ENCODE results near the gene NUDCD3.

NUDCD3 gene

GRCh38 chr7:44490351-44491200, at the start of gene NUDCD3:
NUDCD3 (minus strand) TSS chr7:44490658; CDS start chr7:44490600, 58 bp downstream.
- peaks cover 38% of the 10 kb centered on the region for H3K4me1 ChIP-seq (ENCODE audit: control insufficient read depth, insufficient read depth, low read length)
- peak; percentile 91 for DNase-seq (ENCODE audit: low read depth)
- H3K4me3 ChIP-seq (ENCODE audit: low read length), result peak within 1 kb of the TSS; percentile 97
- H3K36me3 ChIP-seq (ENCODE audit: control insufficient read depth, insufficient read depth, low read length, severe bottlenecking), result no peaks in the 10 kb centered on the region
- no peaks in the 10 kb centered on the region for H3K9me3 ChIP-seq (ENCODE audit: control insufficient read depth, low read length)
- H3K27me3 ChIP-seq (replicated peaks; ENCODE audit: control insufficient read depth, insufficient read depth, low read length), result no peaks in the 10 kb centered on the region
- peak within 1 kb of the TSS; percentile 95 for H3K9ac ChIP-seq (ENCODE audit: low read length)

DNA sequence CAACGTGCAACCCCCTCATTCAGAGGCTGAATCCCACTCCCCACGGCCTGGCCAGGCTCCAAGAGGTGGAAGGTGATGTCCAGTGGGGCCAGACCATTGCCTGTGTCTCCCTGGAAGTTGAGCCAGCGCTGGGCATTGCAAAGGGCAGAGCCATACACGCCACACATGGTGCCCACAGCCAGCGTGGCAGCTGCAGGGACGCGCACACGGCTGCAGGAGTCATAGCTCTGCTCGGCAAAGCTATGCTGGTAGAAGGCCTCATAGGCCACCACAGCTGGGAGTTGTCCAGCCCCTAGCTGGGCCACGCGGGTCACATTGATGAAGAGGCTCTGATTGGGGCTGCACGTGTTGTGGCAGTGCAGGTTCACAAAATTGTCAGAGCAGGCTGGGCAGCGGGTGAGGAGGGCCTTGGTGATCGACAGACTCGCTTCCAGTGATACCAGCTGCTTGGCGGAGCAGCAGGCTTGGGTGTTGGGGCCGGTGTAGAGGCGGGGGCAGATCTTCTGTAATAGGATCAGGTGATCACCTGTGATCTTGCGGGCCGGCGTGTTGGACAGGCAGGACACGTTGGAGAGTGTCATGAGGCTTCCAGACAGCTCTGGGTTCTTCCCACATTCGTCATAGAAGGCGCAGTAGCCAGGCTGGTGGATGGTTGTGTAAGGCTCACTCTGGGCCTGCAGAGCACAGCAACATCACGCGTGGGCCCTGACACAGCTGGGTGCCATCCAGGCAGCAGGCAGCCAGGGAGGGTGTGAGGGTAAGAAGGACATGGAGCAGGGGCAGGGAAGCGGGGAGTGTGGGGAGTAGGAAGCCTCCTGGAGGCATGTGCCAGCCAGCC, 49.4 kb upstream of the NUDCD3 start:
- H3K27me3 ChIP-seq (replicated peaks; ENCODE audit: control insufficient read depth, insufficient read depth, low read length), result peaks cover 2% of the 10 kb centered on the region
- no peak overlapping the region for H3K4me3 ChIP-seq (ENCODE audit: low read length)
- no peak for DNase-seq (ENCODE audit: low read depth)
- H3K4me1 ChIP-seq (ENCODE audit: control insufficient read depth, insufficient read depth, low read length), result peaks cover 7% of the 10 kb centered on the region
- H3K9me3 ChIP-seq (ENCODE audit: control insufficient read depth, low read length), result no peaks in the 10 kb centered on the region
- H3K9ac ChIP-seq (ENCODE audit: low read length), result no peak overlapping the region
- H3K36me3 ChIP-seq (ENCODE audit: control insufficient read depth, insufficient read depth, low read length, severe bottlenecking), result no peaks in the 10 kb centered on the region

- no peaks in the 10 kb centered on the region for H3K9me3 ChIP-seq (ENCODE audit: control insufficient read depth, low read length)
- no peak overlapping the region for H3K4me3 ChIP-seq (ENCODE audit: low read length)
- H3K27me3 ChIP-seq (replicated peaks; ENCODE audit: control insufficient read depth, insufficient read depth, low read length), result peaks cover 2% of the 10 kb centered on the region
- no peak for DNase-seq (ENCODE audit: low read depth)
- H3K36me3 ChIP-seq (ENCODE audit: control insufficient read depth, insufficient read depth, low read length, severe bottlenecking), result no peaks in the 10 kb centered on the region
- H3K4me1 ChIP-seq (ENCODE audit: control insufficient read depth, insufficient read depth, low read length), result peaks cover 7% of the 10 kb centered on the region
- H3K9ac ChIP-seq (ENCODE audit: low read length), result no peak overlapping the region
Observed at GRCh38 chr7:44538798-44539668, 48.6 kb upstream of the NUDCD3 start.

- H3K27me3 ChIP-seq (replicated peaks; ENCODE audit: control insufficient read depth, insufficient read depth, low read length), result peaks cover 2% of the 10 kb centered on the region
- H3K9ac ChIP-seq (ENCODE audit: low read length), result no peak overlapping the region
- H3K36me3 ChIP-seq (ENCODE audit: control insufficient read depth, insufficient read depth, low read length, severe bottlenecking), result no peaks in the 10 kb centered on the region
- no peaks in the 10 kb centered on the region for H3K9me3 ChIP-seq (ENCODE audit: control insufficient read depth, low read length)
- no peak for DNase-seq (ENCODE audit: low read depth)
- peaks cover 7% of the 10 kb centered on the region for H3K4me1 ChIP-seq (ENCODE audit: control insufficient read depth, insufficient read depth, low read length)
- no peak overlapping the region for H3K4me3 ChIP-seq (ENCODE audit: low read length)
Observed at GRCh38 chr7:44538093-44538797, 47.8 kb upstream of the NUDCD3 start.

DNA sequence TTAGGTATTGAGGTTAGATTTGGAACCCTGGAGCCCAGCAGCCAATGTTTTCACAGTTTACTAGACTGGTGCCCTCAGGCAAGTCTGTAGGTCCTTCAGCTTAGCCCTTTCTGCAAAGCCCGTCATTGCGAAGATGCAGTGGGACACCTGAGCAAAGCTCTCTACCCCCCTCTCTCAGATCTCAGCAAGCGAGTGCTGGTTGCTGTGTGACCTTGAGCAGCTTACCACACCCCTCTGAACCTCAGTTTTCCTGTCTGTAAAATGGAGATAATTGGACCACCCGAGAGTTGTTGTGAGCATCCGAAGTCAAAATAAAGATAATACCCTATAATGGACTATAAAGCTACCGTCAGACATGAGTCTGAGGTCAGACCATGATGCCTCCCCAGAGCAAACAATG, 47.0 kb upstream of the NUDCD3 start:
- no peak overlapping the region for H3K4me3 ChIP-seq (ENCODE audit: low read length)
- H3K27me3 ChIP-seq (replicated peaks; ENCODE audit: control insufficient read depth, insufficient read depth, low read length), result peaks cover 2% of the 10 kb centered on the region
- no peak overlapping the region for H3K9ac ChIP-seq (ENCODE audit: low read length)
- DNase-seq (ENCODE audit: low read depth), result no peak
- H3K9me3 ChIP-seq (ENCODE audit: control insufficient read depth, low read length), result no peaks in the 10 kb centered on the region
- H3K4me1 ChIP-seq (ENCODE audit: control insufficient read depth, insufficient read depth, low read length), result no peaks in the 10 kb centered on the region
- no peaks in the 10 kb centered on the region for H3K36me3 ChIP-seq (ENCODE audit: control insufficient read depth, insufficient read depth, low read length, severe bottlenecking)

DNA sequence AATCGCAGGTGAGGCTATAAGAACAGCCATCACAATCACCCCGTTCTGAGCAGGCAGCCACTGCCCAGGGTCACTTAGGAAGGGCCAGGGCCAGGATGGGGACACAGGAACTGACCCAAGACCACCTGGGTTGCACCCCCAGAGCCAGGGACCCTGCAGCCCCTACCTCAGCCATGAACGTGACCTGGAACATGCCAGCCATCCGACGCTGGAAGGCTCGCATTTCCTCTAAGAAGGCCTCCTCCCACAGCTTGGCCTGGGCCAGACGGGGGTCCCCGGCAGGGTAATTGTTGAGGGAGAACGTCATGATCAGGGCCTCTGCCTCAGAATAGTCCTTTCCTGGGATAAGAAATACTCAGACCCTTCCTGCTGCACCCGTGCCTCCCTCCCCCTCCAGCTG, 45.6 kb upstream of the NUDCD3 start:
- Histone ChIP-seq H3K9ac (ENCODE audit: low read length) (no peak overlapping the region), H3K4me1 (ENCODE audit: control insufficient read depth, insufficient read depth, low read length) (no peaks in the 10 kb centered on the region), H3K9me3 (ENCODE audit: control insufficient read depth, low read length) (no peaks in the 10 kb centered on the region), H3K4me3 (ENCODE audit: low read length) (no peak overlapping the region), H3K36me3 (ENCODE audit: control insufficient read depth, insufficient read depth, low read length, severe bottlenecking) (no peaks in the 10 kb centered on the region), H3K27me3 (replicated peaks; ENCODE audit: control insufficient read depth, insufficient read depth, low read length) (peaks cover 2% of the 10 kb centered on the region)
- no peak for DNase-seq (ENCODE audit: low read depth)

GRCh38 chr7:44535348-44536064, 45.0 kb upstream of the NUDCD3 start:
- no peak for DNase-seq (ENCODE audit: low read depth)
- H3K9ac ChIP-seq (ENCODE audit: low read length), result no peak overlapping the region
- H3K4me1 ChIP-seq (ENCODE audit: control insufficient read depth, insufficient read depth, low read length), result no peaks in the 10 kb centered on the region
- no peaks in the 10 kb centered on the region for H3K36me3 ChIP-seq (ENCODE audit: control insufficient read depth, insufficient read depth, low read length, severe bottlenecking)
- H3K27me3 ChIP-seq (replicated peaks; ENCODE audit: control insufficient read depth, insufficient read depth, low read length), result peaks cover 2% of the 10 kb centered on the region
- no peak overlapping the region for H3K4me3 ChIP-seq (ENCODE audit: low read length)
- H3K9me3 ChIP-seq (ENCODE audit: control insufficient read depth, low read length), result no peaks in the 10 kb centered on the region

GRCh38 chr7:44534501-44534900, 44.0 kb upstream of the NUDCD3 start:
- Histone ChIP-seq H3K9me3 (ENCODE audit: control insufficient read depth, low read length) (no peaks in the 10 kb centered on the region), H3K27me3 (replicated peaks; ENCODE audit: control insufficient read depth, insufficient read depth, low read length) (peaks cover 2% of the 10 kb centered on the region), H3K9ac (ENCODE audit: low read length) (no peak overlapping the region), H3K4me1 (ENCODE audit: control insufficient read depth, insufficient read depth, low read length) (no peaks in the 10 kb centered on the region), H3K36me3 (ENCODE audit: control insufficient read depth, insufficient read depth, low read length, severe bottlenecking) (no peaks in the 10 kb centered on the region), H3K4me3 (ENCODE audit: low read length) (no peak overlapping the region)
- DNase-seq (ENCODE audit: low read depth), result peak; percentile 32

DNA sequence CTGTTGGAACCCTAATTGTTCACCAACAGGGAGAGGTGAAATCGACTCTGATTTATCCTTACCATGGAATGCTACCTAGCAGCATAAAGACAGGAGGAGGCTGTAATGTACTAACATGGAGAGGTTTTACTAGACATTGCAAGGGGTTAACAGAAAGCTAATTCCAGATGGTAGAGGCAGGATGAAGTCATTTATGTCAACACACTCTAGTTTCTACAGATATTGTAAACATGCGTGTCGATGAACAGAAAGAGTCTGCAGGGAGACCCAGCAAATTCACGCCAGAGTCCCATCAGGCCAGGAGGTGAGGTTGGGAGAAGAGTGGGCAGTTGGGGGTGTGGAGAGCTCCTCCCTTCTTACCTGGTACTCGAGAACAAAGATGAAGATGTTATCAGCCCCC, 43.6 kb upstream of the NUDCD3 start:
- no peaks in the 10 kb centered on the region for H3K36me3 ChIP-seq (ENCODE audit: control insufficient read depth, insufficient read depth, low read length, severe bottlenecking)
- DNase-seq (ENCODE audit: low read depth), result peak; percentile 35
- peaks cover 2% of the 10 kb centered on the region for H3K27me3 ChIP-seq (replicated peaks; ENCODE audit: control insufficient read depth, insufficient read depth, low read length)

More for the DNA sequence above, 43.6 kb upstream of the NUDCD3 start:
- Histone ChIP-seq H3K4me1 (ENCODE audit: control insufficient read depth, insufficient read depth, low read length) (no peaks in the 10 kb centered on the region), H3K4me3 (ENCODE audit: low read length) (no peak overlapping the region), H3K9me3 (ENCODE audit: control insufficient read depth, low read length) (no peaks in the 10 kb centered on the region), H3K9ac (ENCODE audit: low read length) (no peak overlapping the region)

All from adipocyte (in vitro differentiated cells).